Measurements from ENCODE around the gene IGSF10. TPM values are rescaled to one million over a fixed set of nuclear protein-coding genes. Genes with fewer than 3 reads are reported as not detected.

The IGSF10 gene
- total and polyA plus RNA-seq, 2 of the 8 experiments (the other 6 are each of a cell fraction or from before 2014, with no cell fraction given), result 0.59 to 0.95 TPM

- no peak overlapping the region for H4K91ac ChIP-seq (replicated peaks; ENCODE audit: insufficient read length, low read length)
- H2BK20ac ChIP-seq (ENCODE audit: low read length), result no peak overlapping the region
- CTCF ChIA-PET (ENCODE audit: partially characterized antibody), result no interaction called here
- FAIRE-seq (no peak), DNase-seq (ENCODE audit: low read depth in 1 of 2, low spot score in 2 of 2) (no peak)
- WGBS, 2 experiments (ENCODE audit: extremely low coverage in 1 of 2, insufficient coverage in 1 of 2, insufficient read length in 1 of 2, insufficient replicate concordance in 2 of 2, low coverage in 1 of 2, low lambda C conversion rate in 2 of 2, missing lambda C conversion rate in 1 of 2), result 83% methylated on average over 6 of the region's 6 CpGs; no CpG with 5 or more reads in 1 of the 2 experiments
- H3K23ac ChIP-seq (ENCODE audit: insufficient read length), result no peak overlapping the region
- no peak overlapping the region for H4K5ac ChIP-seq (ENCODE audit: insufficient read length, low read depth, low read length)
- no peaks in the 10 kb centered on the region for H4K20me1 ChIP-seq (replicated peaks in 1 of 2; ENCODE audit: control insufficient read depth in 1 of 2, insufficient read depth in 2 of 2, low read length in 2 of 2)
- H3K79me2 ChIP-seq (ENCODE audit: control insufficient read depth in 1 of 2, insufficient read depth in 2 of 2, low read length in 2 of 2), result no peaks in the 10 kb centered on the region
- H3K9me3 ChIP-seq (ENCODE audit: insufficient read depth in 2 of 2, low read depth in 1 of 2, low read length in 1 of 2), result no peaks in the 10 kb centered on the region
- TF ChIP-seq JUN (IDR thresholded peaks at IDR 0.05; ENCODE audit: low read depth, low read length) (no peak), SRF (IDR thresholded peaks at IDR 0.05; ENCODE audit: low read depth, low read length) (no peak), GABPA (IDR thresholded peaks at IDR 0.05; ENCODE audit: borderline replicate concordance, insufficient read depth, low read length) (no peak), EGR1 (IDR thresholded peaks at IDR 0.05; ENCODE audit: borderline replicate concordance, low read depth, low read length) (no peak), CBX8 (IDR thresholded peaks at IDR 0.05; ENCODE audit: borderline replicate concordance, low read depth, low read length) (no peak), CHD2 (IDR thresholded peaks at IDR 0.05; ENCODE audit: low read length) (no peak), RFX5 (IDR thresholded peaks at IDR 0.05; ENCODE audit: borderline replicate concordance, low read depth, low read length) (no peak), ZNF274 (IDR thresholded peaks at IDR 0.05; ENCODE audit: borderline replicate concordance, extremely low read depth, low read length) (no peak), TAF7 (optimal IDR thresholded peaks at IDR 0.05; ENCODE audit: borderline replicate concordance, low read depth, low read length) (no peak), SP1 (IDR thresholded peaks at IDR 0.05; ENCODE audit: low read depth, low read length) (no peak), CEBPB (IDR thresholded peaks at IDR 0.05; ENCODE audit: low read depth, low read length) (no peak), MAFK (IDR thresholded peaks at IDR 0.05; ENCODE audit: low read depth, low read length) (no peak)
- peaks cover 0 to 8% (median 0%) of the 10 kb centered on the region in 4 experiments; a peak in 2 of 8 replicates for H3K36me3 ChIP-seq (ENCODE audit: control insufficient read depth in 2 of 4, insufficient read depth in 4 of 4, low read length in 3 of 4)
- no peak overlapping the region for H2BK12ac ChIP-seq (ENCODE audit: low read depth, low read length)
- H3K4ac ChIP-seq (replicated peaks; ENCODE audit: insufficient read length, low read depth, low read length), result no peak overlapping the region
- no peaks in the 10 kb centered on the region for H3K23me2 ChIP-seq (ENCODE audit: low read depth, low read length)
- no peak overlapping the region for H3K18ac ChIP-seq (ENCODE audit: extremely low read depth, low read length)
- H4K8ac ChIP-seq (ENCODE audit: extremely low read depth, insufficient read depth, low read length), result no peak overlapping the region
- no peaks in the 10 kb centered on the region for H3K79me1 ChIP-seq (ENCODE audit: low read depth, low read length)
- POLR2A ChIA-PET (ENCODE audit: partially characterized antibody), result no interaction called here
- no peaks in the 10 kb centered on the region for H3K27me3 ChIP-seq (replicated peaks in 1 of 4; ENCODE audit: control insufficient read depth in 3 of 4, extremely low read depth in 1 of 4, insufficient read depth in 3 of 4, low read length in 3 of 4)
- no peak overlapping the region for H2AK5ac ChIP-seq (ENCODE audit: low read depth, low read length)
- no peak overlapping the region for H3K56ac ChIP-seq (replicated peaks; ENCODE audit: insufficient read length, low read depth, low read length)
- no peak overlapping the region for H2BK15ac ChIP-seq (ENCODE audit: low read length)
- H2AFZ ChIP-seq (ENCODE audit: low read length), result no peak overlapping the region
- no peak overlapping the region for H2BK120ac ChIP-seq (replicated peaks; ENCODE audit: low read depth, low read length)
- H3K14ac ChIP-seq (ENCODE audit: insufficient read length), result no peak overlapping the region
- H2BK5ac ChIP-seq (ENCODE audit: low read depth, low read length), result no peak overlapping the region
- no peak overlapping the region for H3K4me2 ChIP-seq (ENCODE audit: insufficient read depth in 1 of 2, low read depth in 2 of 2, low read length in 2 of 2)
- no peak overlapping the region for H3K27ac ChIP-seq (ENCODE audit: low read depth, low read length)
- H3K9ac ChIP-seq (replicated peaks in 1 of 4; ENCODE audit: extremely low read depth in 1 of 4, low read depth in 3 of 4, low read length in 3 of 4), result no peak overlapping the region
- 0 out of 7 replicates have a peak, but pooled peaks cover 0 to 3% (median 0%) of the 10 kb centered on the region in 4 experiments for H3K4me1 ChIP-seq (replicated peaks in 1 of 4; ENCODE audit: control insufficient read depth in 3 of 4, insufficient read depth in 4 of 4, low read length in 3 of 4)
- H3K4me3 ChIP-seq (ENCODE audit: extremely low read depth in 1 of 4, insufficient read depth in 2 of 4, low read depth in 3 of 4, low read length in 4 of 4), result no peak overlapping the region
These were observed 41.1 kb downstream of the IGSF10 start for GRCh38 chr3:151419806-151420205.
